ENCODE results near the gene SLC25A12. TPM values are rescaled to one million over a fixed set of nuclear protein-coding genes. Genes with fewer than 3 reads are reported as not detected.

SLC25A12 gene
- total RNA-seq, 4 donors from 2014 or later = 9.6 to 18.2 (median 14.6) TPM

DNA sequence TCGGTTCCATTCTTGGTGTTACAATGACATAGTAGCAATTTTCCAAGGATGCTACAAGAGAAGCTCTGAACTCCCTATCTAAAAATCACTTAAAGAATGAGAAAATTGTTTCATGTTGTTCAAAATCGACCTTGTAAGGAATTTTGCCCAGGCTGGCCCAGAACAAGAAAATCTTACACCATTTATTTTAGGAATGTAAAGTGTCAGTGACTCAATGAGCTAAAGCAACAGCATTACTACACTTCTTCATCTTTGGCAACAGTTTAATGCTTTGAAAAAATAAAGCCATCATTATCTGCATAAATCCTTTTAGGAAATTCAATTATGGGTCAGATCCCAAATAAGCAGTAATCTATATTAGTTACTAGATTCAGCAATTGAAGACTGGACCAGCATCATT is 38.6 kb downstream of the SLC25A12 start:
- TF ChIP-seq, protein P1, sequence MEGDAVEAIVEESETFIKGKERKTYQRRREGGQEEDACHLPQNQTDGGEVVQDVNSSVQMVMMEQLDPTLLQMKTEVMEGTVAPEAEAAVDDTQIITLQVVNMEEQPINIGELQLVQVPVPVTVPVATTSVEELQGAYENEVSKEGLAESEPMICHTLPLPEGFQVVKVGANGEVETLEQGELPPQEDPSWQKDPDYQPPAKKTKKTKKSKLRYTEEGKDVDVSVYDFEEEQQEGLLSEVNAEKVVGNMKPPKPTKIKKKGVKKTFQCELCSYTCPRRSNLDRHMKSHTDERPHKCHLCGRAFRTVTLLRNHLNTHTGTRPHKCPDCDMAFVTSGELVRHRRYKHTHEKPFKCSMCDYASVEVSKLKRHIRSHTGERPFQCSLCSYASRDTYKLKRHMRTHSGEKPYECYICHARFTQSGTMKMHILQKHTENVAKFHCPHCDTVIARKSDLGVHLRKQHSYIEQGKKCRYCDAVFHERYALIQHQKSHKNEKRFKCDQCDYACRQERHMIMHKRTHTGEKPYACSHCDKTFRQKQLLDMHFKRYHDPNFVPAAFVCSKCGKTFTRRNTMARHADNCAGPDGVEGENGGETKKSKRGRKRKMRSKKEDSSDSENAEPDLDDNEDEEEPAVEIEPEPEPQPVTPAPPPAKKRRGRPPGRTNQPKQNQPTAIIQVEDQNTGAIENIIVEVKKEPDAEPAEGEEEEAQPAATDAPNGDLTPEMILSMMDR (IDR thresholded peaks at IDR 0.05) = no peak
- TF ChIP-seq POLR2A (IDR thresholded peaks at IDR 0.05) = no peak
- Histone ChIP-seq H3K4me3 (no peak overlapping the region), H3K27ac (no peak overlapping the region), H3K9me3 (no peaks in the 10 kb centered on the region), H3K36me3 (no peaks in the 10 kb centered on the region), H3K27me3 (no peaks in the 10 kb centered on the region), H3K4me1 (no peaks in the 10 kb centered on the region)
- no peak for DNase-seq

DNA sequence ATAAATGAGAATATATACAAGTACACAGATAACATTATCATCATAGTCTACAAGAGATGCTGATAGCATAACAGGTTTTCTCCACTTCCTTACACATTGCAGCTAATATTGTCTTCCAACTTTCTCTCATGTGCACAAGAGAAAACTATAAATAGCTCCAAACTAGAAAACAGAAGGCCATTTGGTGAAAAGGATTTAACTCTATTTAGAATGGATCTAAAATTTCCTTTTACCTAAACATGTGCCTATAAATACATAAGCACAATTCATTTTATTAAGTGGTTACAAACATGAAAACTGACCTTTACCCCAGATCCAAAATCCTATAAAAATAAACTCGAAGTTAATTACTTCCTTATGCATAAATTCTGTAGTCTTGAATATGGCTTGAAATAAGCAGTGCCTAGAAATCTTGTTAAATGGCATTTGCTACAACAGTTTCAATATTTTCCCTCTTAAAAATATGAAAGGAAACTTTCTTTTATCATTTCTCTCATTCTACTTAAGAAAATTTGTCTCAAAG is 41.6 kb downstream of the SLC25A12 start:
- Histone ChIP-seq H3K4me1 (no peaks in the 10 kb centered on the region), H3K4me3 (no peak overlapping the region), H3K27ac (no peak overlapping the region), H3K9me3 (no peaks in the 10 kb centered on the region), H3K27me3 (no peaks in the 10 kb centered on the region), H3K36me3 (no peaks in the 10 kb centered on the region)
- no peak for TF ChIP-seq POLR2A (IDR thresholded peaks at IDR 0.05)
- TF ChIP-seq, protein P1 (IDR thresholded peaks at IDR 0.05) = no peak
- no peak for DNase-seq

DNA sequence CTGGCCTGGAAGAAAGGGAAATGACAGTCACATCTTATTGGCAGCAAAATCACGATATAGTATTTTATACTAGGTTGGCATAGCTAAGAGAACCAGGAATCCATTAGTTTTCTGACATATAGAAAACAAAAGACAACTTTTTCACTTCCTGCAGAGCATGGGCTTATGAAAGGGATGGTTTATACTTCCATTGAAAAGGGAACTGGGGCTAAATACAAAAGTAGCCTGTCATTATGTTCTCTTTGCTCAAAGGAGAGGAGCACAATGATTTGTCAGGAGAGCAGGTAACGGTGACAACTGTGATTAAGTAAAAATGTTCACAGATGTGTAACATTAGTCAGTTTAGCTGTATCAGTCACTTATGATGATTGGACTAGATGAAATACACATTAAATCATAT is 46.4 kb downstream of the SLC25A12 start:
- H3K4me1 ChIP-seq = no peaks in the 10 kb centered on the region
- TF ChIP-seq POLR2A (IDR thresholded peaks at IDR 0.05) = no peak
- TF ChIP-seq, protein P1 (IDR thresholded peaks at IDR 0.05) = no peak

DNA sequence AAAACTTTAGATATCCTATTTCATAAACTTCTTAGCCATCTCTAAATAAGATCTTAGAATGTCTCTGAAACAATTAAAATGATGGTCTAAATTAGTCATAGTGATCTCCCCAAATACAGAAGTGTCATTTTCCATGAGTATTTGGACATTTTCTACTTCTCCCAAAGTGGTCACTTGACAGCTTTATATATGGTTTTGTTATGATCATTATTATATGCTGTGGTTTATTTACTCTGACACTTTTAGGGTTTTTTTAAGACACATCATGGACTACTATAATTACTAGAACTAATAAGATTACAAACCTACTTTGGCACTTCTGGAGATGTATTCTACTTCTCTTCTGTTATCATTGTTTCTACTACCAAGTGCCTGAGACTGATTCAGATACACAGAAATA is 47.1 kb downstream of the SLC25A12 start:
- no peaks in the 10 kb centered on the region for H3K4me1 ChIP-seq
- DNase-seq = no peak
- no peak overlapping the region for H3K27ac ChIP-seq
- no peaks in the 10 kb centered on the region for H3K27me3 ChIP-seq
- no peaks in the 10 kb centered on the region for H3K9me3 ChIP-seq
- no peaks in the 10 kb centered on the region for H3K36me3 ChIP-seq
- H3K4me3 ChIP-seq = no peak overlapping the region
- no peak for TF ChIP-seq POLR2A (IDR thresholded peaks at IDR 0.05)
- TF ChIP-seq, protein P1 (IDR thresholded peaks at IDR 0.05) = no peak

More for the DNA sequence above, 46.4 kb downstream of the SLC25A12 start:
- Histone ChIP-seq H3K9me3 (no peaks in the 10 kb centered on the region), H3K4me3 (no peak overlapping the region), H3K27ac (no peak overlapping the region), H3K27me3 (no peaks in the 10 kb centered on the region), H3K36me3 (no peaks in the 10 kb centered on the region)
- no peak for DNase-seq

DNA sequence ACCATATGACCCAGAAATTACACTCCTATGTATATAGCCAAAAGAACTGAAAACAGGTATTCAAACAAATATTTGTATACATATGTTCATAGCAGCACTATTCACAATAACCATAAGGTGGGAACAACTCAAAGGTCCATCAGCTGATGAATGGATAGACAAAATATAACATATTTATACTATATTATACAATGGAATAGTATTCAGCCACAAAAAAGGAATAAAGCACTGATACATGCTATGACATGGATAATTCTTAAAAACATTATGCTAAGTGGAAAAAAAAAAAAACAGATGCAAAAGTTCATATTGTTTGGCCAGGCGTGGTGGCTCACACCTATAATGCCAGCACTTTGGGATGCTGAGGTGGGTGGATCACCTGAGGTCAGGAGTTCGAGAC is 52.0 kb downstream of the SLC25A12 start:
- H3K27me3 ChIP-seq = no peaks in the 10 kb centered on the region
- H3K4me1 ChIP-seq = no peaks in the 10 kb centered on the region
- H3K36me3 ChIP-seq = peaks cover 0 to 4% (median 0%) of the 10 kb centered on the region in 3 donors
- no peaks in the 10 kb centered on the region for H3K9me3 ChIP-seq
- no peak for DNase-seq
- H3K27ac ChIP-seq = no peak overlapping the region
- TF ChIP-seq POLR2A (IDR thresholded peaks at IDR 0.05) = no peak
- TF ChIP-seq, protein P1 (IDR thresholded peaks at IDR 0.05) = no peak
- H3K4me3 ChIP-seq = no peak overlapping the region

DNA sequence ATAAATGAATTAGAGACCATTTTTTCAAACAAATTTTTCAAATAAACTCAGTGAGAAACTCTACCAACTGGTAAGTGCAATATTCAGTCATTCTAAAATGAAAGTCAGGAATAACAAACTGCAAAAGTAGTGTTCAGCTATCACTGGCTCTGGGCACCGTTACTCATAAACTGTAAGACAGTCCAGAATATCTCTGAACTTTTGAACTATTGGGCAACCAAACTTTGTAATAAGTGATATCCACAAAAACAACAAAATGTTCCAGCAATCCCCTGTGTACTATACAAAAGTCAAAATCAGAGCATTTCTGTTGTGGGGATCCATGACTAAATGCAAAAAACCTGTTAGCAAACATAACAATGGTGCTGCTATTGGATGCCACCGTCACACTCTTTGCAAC is 56.3 kb downstream of the SLC25A12 start:
- Histone ChIP-seq H3K4me1 (no peaks in the 10 kb centered on the region), H3K27ac (no peak overlapping the region), H3K27me3 (no peaks in the 10 kb centered on the region), H3K4me3 (no peak overlapping the region), H3K36me3 (peaks cover 0 to 41% (median 0%) of the 10 kb centered on the region in 3 donors), H3K9me3 (no peaks in the 10 kb centered on the region)
- DNase-seq = no peak
- no peak for TF ChIP-seq POLR2A (IDR thresholded peaks at IDR 0.05)
- TF ChIP-seq, protein P1 (IDR thresholded peaks at IDR 0.05) = no peak

All from Peyer's patch (tissue), 4 donors.